ENCODE results near the gene FAM237A. TPM values are rescaled to one million over a fixed set of nuclear protein-coding genes. Genes with fewer than 3 reads are reported as not detected.

Gene FAM237A
- total RNA-seq: not detected

- peak in 2 of 3 donors; percentile 50 to 76 for DNase-seq (ENCODE audit: low read depth in 2 of 3, low spot score in 2 of 3)
Observed at GRCh38 chr2:206642075-206643025, at the start of gene FAM237A. Gene FAM237A (plus strand): TSS chr2:206642487. CDS start chr2:206644237, 1,750 bp downstream.

- DNase-seq (ENCODE audit: low read depth in 2 of 3, low spot score in 2 of 3): no peak
Observed at GRCh38 chr2:206597717-206598218, 44.5 kb upstream of the FAM237A start.

DNA sequence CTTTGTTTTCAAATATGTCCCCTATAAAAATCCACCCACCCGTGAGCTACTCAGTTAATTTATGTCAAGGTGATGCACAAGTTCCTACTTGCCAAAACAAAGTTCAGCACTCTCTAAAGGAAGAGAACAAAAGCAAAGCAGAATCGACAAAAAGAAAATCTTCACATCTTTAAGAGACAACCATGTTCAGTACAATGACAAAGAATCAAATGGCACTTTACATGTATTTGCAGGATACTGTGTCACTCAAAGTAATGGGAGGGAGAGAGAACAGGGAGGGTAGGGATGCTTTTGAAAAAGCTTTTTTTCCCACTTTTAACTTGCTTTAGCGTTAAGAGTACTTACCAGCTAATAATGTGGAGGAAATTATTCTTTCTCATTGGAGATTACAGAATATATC is 39.0 kb upstream of the FAM237A start:
- no peak for DNase-seq (ENCODE audit: low read depth in 2 of 3, low spot score in 2 of 3)

DNA sequence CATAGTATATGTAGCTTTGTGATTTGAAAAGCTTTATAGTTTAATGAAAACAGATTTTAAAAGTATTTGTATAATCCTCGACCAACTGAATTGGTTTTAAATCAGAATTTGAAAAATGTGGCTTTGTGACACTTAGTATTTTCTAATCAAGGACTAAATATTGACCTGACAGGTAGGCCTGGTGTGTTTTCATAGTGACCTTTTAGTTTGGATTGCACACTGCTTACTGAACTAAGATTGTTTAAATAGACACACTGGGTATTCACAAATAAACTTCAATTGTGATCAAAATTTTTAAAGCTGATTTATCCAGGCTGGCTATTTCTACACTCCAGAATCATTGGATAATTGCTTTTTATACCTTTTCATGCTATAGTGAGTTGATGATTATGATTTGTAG is 31.8 kb upstream of the FAM237A start:
- DNase-seq (ENCODE audit: low read depth in 2 of 3, low spot score in 2 of 3): no peak

DNA sequence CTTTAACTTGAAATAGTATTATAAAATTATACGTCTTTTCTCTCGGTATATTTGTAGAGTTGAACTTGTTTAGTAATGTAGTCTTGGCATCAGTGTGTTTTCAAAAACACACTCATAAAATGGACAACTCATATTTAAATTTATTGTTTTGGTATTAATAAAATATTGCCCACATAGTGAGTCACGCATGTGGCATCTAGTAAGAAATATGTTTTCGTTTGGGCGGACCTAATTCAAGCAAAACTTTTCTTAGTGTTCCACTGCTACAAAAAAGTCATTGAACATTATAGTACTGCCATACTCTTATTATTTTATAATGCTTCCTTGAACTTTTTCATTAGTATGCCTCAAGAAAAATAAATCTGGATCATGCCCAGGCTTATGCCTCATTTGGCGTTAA is 31.1 kb upstream of the FAM237A start:
- DNase-seq (ENCODE audit: low read depth in 2 of 3, low spot score in 2 of 3): no peak

DNA sequence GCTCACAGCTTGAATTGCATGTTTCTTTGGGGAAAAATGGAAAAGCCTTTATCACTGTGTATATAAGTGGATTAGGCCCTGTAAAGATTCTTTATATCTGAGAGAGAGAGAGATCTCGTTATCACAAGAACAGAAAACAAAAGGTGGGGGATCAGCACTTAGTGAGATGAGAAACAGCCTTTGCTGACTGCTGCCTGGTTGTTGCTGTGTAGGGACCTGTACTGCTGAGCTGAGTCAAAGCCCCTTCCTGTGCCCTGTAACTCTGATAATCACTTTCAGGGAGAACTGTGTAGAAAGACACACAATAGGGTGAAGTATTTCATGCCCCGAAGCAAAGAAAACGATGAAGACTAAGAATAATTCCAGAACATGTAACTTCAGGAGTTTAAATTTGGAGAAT is 30.6 kb upstream of the FAM237A start:
- DNase-seq (ENCODE audit: low read depth in 2 of 3, low spot score in 2 of 3): no peak

DNA sequence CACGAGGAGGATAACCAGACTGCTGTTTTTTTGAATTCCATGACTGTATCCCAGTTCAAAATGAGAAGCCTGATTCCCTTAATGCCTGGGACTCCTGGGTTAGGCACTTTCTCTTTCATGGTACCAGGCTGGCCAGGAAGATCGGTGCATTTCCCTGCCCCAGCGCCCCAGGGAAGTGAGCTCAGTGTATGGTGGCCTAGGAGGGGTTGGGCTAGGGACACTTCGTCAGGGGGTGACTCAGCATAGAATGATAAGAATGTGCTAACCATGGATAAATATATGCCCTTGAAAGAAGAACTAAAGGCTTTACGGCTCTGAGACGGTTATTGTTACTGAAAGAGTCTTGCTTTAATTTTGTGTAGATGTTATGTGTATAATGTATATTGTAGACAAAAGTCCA is 27.5 kb upstream of the FAM237A start:
- DNase-seq (ENCODE audit: low read depth in 2 of 3, low spot score in 2 of 3): no peak

- DNase-seq (ENCODE audit: low read depth in 2 of 3, low spot score in 2 of 3): no peak
Observed at GRCh38 chr2:206615417-206616089, 26.7 kb upstream of the FAM237A start.

GRCh38 chr2:206616151-206616550 is 26.1 kb upstream of the FAM237A start:
- DNase-seq (ENCODE audit: low read depth in 2 of 3, low spot score in 2 of 3): no peak

- DNase-seq (ENCODE audit: low read depth in 2 of 3, low spot score in 2 of 3): no peak
Observed at GRCh38 chr2:206619011-206619410, 23.3 kb upstream of the FAM237A start.

- no peak for DNase-seq (ENCODE audit: low read depth in 2 of 3, low spot score in 2 of 3)
Observed at GRCh38 chr2:206626108-206626507, 16.2 kb upstream of the FAM237A start.

GRCh38 chr2:206627632-206628031 is 14.7 kb upstream of the FAM237A start:
- no peak for DNase-seq (ENCODE audit: low read depth in 2 of 3, low spot score in 2 of 3)

- no peak for DNase-seq (ENCODE audit: low read depth in 2 of 3, low spot score in 2 of 3)
Observed at GRCh38 chr2:206631340-206631739, 10.9 kb upstream of the FAM237A start.

GRCh38 chr2:206635015-206635414 is 7.3 kb upstream of the FAM237A start:
- no peak for DNase-seq (ENCODE audit: low read depth in 2 of 3, low spot score in 2 of 3)

GRCh38 chr2:206639636-206640035 is 2.7 kb upstream of the FAM237A start:
- no peak for DNase-seq (ENCODE audit: low read depth in 2 of 3, low spot score in 2 of 3)

- DNase-seq (ENCODE audit: low read depth in 2 of 3, low spot score in 2 of 3): no peak
Observed at GRCh38 chr2:206641226-206641625, 1.1 kb upstream of the FAM237A start.

DNA sequence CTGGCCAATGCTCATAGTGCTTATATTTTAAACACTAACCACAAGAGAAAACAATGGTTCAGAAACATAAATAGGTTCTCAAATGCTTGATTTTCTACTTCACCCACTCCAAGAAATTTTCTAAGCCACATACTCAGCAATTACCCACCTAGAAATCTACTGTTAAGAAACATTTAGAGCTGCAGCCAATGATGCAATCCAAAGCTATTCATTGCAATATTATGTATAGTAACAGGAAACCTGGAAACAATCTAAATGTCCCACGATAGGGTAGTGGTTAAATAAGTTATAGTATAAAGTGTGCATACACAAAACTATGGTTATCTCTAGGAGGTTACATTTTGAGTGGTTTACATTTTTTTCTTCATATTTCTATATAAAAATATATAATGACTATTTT is 5.7 kb downstream of the FAM237A start:
- no peak for DNase-seq (ENCODE audit: low read depth in 2 of 3, low spot score in 2 of 3)

DNA sequence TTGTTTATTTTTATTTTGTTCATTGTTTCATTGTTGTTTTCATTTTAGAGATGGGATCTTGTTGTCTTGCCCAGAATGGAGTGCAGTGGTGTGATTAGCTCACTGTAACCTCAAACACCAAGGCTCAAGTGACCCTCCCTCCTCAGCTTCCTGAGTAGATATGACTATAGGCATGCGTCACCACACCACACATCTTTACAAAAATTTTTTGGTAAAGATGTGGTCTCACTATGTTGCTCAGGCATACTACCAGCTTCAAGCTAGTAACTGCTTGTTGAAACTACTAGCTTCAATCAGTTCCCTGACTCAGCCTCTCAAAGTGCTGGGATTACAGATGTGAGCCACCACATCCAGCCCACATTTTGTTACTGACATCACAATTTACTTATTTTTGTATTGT is 14.8 kb downstream of the FAM237A start:
- no peak for DNase-seq (ENCODE audit: low read depth in 2 of 3, low spot score in 2 of 3)

DNA sequence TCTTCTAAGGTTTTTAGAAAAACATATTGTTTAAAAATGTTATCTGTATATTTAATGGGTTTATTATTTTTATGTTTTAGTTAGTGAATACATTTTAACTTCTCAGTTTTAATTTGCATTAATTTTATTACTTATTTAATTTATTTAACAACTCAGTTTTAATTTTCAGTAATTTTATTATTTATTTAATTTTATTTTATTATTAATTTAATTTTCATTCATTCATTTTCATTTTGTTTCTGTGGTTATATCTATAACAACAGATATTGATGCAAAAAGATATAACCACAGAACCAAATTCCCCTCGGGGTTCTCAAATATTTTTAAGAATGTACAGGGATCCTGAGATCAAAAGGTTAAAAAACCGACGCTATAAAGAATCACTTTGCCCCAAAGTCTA is 23.0 kb downstream of the FAM237A start:
- DNase-seq (ENCODE audit: low read depth in 2 of 3, low spot score in 2 of 3): no peak

DNA sequence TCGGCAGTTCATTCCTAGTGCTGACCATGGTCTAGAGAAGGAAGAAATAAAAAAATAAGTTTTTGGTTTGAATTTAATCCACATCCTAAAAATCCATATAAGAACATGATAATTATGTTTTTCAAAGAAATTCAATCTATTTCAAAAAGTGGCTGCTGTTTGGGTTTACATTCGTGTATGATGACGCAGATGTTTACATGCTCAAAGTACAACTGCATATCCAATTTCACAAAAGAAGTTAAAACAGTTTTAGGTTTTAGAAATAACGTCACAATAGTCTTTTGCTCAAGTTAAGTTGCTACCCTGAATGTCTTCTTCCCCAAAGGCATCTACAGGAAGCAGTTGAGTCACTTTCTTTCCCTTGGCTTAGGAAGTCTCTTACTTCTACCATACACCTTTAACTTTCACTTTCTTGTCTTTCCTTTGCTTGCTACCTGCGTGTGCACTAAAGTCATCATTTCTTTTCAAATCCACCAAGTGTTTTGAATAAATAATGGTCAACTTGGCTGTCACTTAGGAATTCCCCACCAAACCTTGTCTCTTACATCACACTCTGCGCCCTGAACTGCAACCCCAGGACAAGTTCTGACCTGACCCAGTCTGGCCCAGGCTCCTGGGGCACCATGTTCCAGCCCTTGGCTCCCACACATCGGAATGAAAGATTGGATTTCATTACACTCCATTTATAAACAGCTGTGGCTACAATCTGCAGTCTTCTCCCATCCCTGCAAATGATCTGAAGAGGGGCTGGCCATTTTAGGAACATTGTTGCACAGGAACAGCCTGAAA is 28.4 kb downstream of the FAM237A start:
- DNase-seq (ENCODE audit: low read depth in 2 of 3, low spot score in 2 of 3): no peak

DNA sequence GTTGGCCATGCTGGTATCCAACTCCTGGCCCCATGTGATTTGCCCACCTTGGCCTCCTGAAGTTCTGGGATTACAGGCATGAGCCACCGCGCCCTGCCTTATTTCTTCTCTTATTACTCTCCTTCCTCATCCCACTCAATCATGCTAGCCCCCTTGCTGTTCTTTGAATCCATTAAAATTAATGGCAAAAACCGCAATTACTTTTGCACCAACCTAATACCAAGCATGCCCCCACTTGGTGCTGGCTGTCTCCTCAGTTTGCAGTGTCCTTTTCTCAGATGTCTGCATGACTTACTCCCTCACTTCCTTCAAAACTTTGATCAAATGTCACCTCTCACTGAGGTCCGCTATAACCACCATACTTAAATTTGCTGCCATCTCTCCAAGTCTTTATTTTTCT is 41.3 kb downstream of the FAM237A start:
- no peak for DNase-seq (ENCODE audit: low read depth in 2 of 3, low spot score in 2 of 3)
